ENCODE results near the gene KLF6. TPM values are rescaled to one million over a fixed set of nuclear protein-coding genes. Genes with fewer than 3 reads are reported as not detected.

KLF6 gene
- total RNA-seq, 1 experiment from 2014 or later, result 27.9 TPM

DNA sequence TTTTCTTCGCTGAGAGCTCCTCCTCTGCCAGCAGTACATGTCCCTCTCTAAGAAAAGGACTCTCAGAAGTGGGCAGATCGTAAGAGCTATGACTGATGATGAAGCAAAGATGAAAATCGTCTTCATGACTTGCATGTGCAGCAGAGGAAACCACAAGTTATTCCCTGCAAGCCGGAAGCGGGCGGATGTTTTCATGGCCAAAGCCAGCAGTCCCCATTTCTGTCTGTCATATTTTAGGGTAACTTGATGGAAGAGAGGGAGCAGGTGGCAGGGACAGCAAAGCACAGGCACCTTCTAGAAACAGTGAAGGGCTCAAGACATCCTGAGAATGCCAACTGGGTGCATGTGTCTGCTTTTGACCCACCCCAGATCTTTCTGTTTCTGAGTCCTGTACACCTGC is 19.9 kb downstream of the KLF6 start:
- no peaks in the 10 kb centered on the region for H3K9me3 Mint-ChIP-seq
- DNase-seq (ENCODE audit: low spot score), result no peak
- no peak overlapping the region for H3K27ac Mint-ChIP-seq
- ChIA-PET CTCF (interaction anchor here (1.5 kb wide), 1 partner anchor 533 kb away, joined by 3 read pairs; no protein-coding TSS in a partner anchor), POLR2A (interaction anchor here (2.2 kb wide), 1 partner anchor 20 kb away, joined by 7 read pairs; the partner anchor contains the start of gene KLF6)
- peaks cover 45% of the 10 kb centered on the region for H3K4me1 Mint-ChIP-seq
- peaks cover 2% of the 10 kb centered on the region for H3K27me3 Mint-ChIP-seq (ENCODE audit: low read depth)
- no peaks in the 10 kb centered on the region for H3K36me3 Mint-ChIP-seq
- TF ChIP-seq ZNF317 (CRISPR knock-in tag; IDR thresholded peaks at IDR 0.05; ENCODE audit: borderline replicate concordance, low read depth), result no peak
- TF ChIP-seq HMGA2 (CRISPR knock-in tag; IDR thresholded peaks at IDR 0.05), result no peak
- no peak for TF ChIP-seq ZBTB21 (CRISPR knock-in tag; IDR thresholded peaks at IDR 0.05; ENCODE audit: borderline replicate concordance)
- TF ChIP-seq SMAD4 (CRISPR knock-in tag; IDR thresholded peaks at IDR 0.05), result no peak
- TF ChIP-seq SOX15 (CRISPR knock-in tag; IDR thresholded peaks at IDR 0.05), result no peak
- TF ChIP-seq, protein P1, sequence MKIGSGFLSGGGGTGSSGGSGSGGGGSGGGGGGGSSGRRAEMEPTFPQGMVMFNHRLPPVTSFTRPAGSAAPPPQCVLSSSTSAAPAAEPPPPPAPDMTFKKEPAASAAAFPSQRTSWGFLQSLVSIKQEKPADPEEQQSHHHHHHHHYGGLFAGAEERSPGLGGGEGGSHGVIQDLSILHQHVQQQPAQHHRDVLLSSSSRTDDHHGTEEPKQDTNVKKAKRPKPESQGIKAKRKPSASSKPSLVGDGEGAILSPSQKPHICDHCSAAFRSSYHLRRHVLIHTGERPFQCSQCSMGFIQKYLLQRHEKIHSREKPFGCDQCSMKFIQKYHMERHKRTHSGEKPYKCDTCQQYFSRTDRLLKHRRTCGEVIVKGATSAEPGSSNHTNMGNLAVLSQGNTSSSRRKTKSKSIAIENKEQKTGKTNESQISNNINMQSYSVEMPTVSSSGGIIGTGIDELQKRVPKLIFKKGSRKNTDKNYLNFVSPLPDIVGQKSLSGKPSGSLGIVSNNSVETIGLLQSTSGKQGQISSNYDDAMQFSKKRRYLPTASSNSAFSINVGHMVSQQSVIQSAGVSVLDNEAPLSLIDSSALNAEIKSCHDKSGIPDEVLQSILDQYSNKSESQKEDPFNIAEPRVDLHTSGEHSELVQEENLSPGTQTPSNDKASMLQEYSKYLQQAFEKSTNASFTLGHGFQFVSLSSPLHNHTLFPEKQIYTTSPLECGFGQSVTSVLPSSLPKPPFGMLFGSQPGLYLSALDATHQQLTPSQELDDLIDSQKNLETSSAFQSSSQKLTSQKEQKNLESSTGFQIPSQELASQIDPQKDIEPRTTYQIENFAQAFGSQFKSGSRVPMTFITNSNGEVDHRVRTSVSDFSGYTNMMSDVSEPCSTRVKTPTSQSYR (CRISPR knock-in tag; IDR thresholded peaks at IDR 0.05), result no peak
- TF ChIP-seq FOXK1 (CRISPR knock-in tag; IDR thresholded peaks at IDR 0.05), result no peak
- TF ChIP-seq, protein P2, sequence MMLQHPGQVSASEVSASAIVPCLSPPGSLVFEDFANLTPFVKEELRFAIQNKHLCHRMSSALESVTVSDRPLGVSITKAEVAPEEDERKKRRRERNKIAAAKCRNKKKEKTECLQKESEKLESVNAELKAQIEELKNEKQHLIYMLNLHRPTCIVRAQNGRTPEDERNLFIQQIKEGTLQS (CRISPR knock-in tag; conservative IDR thresholded peaks at IDR 0.05), result no peak
- TF ChIP-seq, protein P3, sequence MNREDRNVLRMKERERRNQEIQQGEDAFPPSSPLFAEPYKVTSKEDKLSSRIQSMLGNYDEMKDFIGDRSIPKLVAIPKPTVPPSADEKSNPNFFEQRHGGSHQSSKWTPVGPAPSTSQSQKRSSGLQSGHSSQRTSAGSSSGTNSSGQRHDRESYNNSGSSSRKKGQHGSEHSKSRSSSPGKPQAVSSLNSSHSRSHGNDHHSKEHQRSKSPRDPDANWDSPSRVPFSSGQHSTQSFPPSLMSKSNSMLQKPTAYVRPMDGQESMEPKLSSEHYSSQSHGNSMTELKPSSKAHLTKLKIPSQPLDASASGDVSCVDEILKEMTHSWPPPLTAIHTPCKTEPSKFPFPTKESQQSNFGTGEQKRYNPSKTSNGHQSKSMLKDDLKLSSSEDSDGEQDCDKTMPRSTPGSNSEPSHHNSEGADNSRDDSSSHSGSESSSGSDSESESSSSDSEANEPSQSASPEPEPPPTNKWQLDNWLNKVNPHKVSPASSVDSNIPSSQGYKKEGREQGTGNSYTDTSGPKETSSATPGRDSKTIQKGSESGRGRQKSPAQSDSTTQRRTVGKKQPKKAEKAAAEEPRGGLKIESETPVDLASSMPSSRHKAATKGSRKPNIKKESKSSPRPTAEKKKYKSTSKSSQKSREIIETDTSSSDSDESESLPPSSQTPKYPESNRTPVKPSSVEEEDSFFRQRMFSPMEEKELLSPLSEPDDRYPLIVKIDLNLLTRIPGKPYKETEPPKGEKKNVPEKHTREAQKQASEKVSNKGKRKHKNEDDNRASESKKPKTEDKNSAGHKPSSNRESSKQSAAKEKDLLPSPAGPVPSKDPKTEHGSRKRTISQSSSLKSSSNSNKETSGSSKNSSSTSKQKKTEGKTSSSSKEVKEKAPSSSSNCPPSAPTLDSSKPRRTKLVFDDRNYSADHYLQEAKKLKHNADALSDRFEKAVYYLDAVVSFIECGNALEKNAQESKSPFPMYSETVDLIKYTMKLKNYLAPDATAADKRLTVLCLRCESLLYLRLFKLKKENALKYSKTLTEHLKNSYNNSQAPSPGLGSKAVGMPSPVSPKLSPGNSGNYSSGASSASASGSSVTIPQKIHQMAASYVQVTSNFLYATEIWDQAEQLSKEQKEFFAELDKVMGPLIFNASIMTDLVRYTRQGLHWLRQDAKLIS (CRISPR knock-in tag; IDR thresholded peaks at IDR 0.05; ENCODE audit: borderline replicate concordance), result no peak
- TF ChIP-seq, protein P4, sequence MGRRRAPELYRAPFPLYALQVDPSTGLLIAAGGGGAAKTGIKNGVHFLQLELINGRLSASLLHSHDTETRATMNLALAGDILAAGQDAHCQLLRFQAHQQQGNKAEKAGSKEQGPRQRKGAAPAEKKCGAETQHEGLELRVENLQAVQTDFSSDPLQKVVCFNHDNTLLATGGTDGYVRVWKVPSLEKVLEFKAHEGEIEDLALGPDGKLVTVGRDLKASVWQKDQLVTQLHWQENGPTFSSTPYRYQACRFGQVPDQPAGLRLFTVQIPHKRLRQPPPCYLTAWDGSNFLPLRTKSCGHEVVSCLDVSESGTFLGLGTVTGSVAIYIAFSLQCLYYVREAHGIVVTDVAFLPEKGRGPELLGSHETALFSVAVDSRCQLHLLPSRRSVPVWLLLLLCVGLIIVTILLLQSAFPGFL (CRISPR knock-in tag; IDR thresholded peaks at IDR 0.05; ENCODE audit: borderline replicate concordance), result no peak
- TF ChIP-seq, protein P5, sequence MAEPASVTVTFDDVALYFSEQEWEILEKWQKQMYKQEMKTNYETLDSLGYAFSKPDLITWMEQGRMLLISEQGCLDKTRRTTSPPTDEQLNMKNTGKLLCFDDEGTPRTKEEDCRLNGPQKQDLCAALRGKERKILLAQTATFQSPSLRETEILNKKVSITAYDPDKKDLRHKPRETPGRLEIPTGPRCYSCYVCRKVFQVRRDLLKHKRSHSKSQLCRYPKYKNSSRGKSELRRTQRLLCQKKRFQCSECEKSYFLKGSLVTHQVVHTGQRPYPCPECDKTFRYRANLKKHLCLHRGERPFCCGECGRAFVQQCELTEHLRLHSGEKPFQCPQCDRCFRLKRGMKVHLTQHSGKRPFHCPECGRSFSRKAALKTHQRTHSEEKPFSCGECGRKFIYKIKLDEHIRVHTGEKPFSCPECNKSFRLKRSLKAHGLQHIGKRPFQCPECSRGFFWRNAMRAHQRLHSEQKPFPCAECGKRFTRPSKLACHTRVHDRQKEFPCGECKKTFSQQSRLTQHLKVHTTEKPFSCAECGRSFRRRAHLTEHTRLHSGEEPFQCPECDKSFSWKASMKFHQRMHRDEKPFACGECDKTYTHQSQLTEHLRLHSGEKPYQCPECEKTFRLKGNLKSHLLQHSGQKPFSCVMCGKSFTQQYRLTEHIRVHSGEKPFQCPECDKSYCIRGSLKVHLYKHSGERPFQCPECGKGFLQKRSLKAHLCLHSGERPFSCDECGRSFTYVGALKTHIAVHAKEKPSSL (CRISPR knock-in tag; conservative IDR thresholded peaks at IDR 0.05), result no peak
- TF ChIP-seq, protein P6, sequence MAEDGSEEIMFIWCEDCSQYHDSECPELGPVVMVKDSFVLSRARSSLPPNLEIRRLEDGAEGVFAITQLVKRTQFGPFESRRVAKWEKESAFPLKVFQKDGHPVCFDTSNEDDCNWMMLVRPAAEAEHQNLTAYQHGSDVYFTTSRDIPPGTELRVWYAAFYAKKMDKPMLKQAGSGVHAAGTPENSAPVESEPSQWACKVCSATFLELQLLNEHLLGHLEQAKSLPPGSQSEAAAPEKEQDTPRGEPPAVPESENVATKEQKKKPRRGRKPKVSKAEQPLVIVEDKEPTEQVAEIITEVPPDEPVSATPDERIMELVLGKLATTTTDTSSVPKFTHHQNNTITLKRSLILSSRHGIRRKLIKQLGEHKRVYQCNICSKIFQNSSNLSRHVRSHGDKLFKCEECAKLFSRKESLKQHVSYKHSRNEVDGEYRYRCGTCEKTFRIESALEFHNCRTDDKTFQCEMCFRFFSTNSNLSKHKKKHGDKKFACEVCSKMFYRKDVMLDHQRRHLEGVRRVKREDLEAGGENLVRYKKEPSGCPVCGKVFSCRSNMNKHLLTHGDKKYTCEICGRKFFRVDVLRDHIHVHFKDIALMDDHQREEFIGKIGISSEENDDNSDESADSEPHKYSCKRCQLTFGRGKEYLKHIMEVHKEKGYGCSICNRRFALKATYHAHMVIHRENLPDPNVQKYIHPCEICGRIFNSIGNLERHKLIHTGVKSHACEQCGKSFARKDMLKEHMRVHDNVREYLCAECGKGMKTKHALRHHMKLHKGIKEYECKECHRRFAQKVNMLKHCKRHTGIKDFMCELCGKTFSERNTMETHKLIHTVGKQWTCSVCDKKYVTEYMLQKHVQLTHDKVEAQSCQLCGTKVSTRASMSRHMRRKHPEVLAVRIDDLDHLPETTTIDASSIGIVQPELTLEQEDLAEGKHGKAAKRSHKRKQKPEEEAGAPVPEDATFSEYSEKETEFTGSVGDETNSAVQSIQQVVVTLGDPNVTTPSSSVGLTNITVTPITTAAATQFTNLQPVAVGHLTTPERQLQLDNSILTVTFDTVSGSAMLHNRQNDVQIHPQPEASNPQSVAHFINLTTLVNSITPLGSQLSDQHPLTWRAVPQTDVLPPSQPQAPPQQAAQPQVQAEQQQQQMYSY (CRISPR knock-in tag; IDR thresholded peaks at IDR 0.05), result no peak
- no peak for TF ChIP-seq CREB1 (CRISPR knock-in tag; IDR thresholded peaks at IDR 0.05)
- TF ChIP-seq PRRX2 (CRISPR knock-in tag; IDR thresholded peaks at IDR 0.05), result no peak
- no peak for TF ChIP-seq ATF1 (CRISPR knock-in tag; IDR thresholded peaks at IDR 0.05)
- TF ChIP-seq TP53 (CRISPR knock-in tag; IDR thresholded peaks at IDR 0.05), result no peak
- TF ChIP-seq, protein P7, sequence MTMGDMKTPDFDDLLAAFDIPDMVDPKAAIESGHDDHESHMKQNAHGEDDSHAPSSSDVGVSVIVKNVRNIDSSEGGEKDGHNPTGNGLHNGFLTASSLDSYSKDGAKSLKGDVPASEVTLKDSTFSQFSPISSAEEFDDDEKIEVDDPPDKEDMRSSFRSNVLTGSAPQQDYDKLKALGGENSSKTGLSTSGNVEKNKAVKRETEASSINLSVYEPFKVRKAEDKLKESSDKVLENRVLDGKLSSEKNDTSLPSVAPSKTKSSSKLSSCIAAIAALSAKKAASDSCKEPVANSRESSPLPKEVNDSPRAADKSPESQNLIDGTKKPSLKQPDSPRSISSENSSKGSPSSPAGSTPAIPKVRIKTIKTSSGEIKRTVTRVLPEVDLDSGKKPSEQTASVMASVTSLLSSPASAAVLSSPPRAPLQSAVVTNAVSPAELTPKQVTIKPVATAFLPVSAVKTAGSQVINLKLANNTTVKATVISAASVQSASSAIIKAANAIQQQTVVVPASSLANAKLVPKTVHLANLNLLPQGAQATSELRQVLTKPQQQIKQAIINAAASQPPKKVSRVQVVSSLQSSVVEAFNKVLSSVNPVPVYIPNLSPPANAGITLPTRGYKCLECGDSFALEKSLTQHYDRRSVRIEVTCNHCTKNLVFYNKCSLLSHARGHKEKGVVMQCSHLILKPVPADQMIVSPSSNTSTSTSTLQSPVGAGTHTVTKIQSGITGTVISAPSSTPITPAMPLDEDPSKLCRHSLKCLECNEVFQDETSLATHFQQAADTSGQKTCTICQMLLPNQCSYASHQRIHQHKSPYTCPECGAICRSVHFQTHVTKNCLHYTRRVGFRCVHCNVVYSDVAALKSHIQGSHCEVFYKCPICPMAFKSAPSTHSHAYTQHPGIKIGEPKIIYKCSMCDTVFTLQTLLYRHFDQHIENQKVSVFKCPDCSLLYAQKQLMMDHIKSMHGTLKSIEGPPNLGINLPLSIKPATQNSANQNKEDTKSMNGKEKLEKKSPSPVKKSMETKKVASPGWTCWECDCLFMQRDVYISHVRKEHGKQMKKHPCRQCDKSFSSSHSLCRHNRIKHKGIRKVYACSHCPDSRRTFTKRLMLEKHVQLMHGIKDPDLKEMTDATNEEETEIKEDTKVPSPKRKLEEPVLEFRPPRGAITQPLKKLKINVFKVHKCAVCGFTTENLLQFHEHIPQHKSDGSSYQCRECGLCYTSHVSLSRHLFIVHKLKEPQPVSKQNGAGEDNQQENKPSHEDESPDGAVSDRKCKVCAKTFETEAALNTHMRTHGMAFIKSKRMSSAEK (CRISPR knock-in tag; IDR thresholded peaks at IDR 0.05; ENCODE audit: borderline replicate concordance), result no peak
- TF ChIP-seq RELA (CRISPR knock-in tag; IDR thresholded peaks at IDR 0.05; ENCODE audit: borderline replicate concordance), result no peak
- TF ChIP-seq CBFB (CRISPR knock-in tag; IDR thresholded peaks at IDR 0.05; ENCODE audit: low read depth), result no peak
- no peak for ATAC-seq
- H3K4me3 Mint-ChIP-seq, result no peak overlapping the region
